ENCODE data around the gene RPS26.
"Not testable (repeated sequence)": the region's sequence is repeated elsewhere in the genome, so short reads cannot be mapped to it uniquely, and the experiment has no call there.

The RPS26 gene

GRCh38 chr12:56038022-56038655 lies 3.6 kb upstream of the RPS26 start:
- no peak overlapping the region for H3K4me3 ChIP-seq (ENCODE audit: low read depth, low read length)
- no peak for TF ChIP-seq CTCF (IDR thresholded peaks at IDR 0.05; ENCODE audit: low read depth, low read length, missing control alignments)
- in situ Hi-C loops (cut with HindIII; ENCODE audit: low sequenced_read_pairs): loop anchor here (10.0 kb wide), 1 partner anchor 63 kb away; the partner anchor contains the start of gene RAB5B
- DNase-seq (ENCODE audit: low read depth): no peak

- no peak for TF ChIP-seq CTCF (IDR thresholded peaks at IDR 0.05; ENCODE audit: low read depth, low read length, missing control alignments)
- no peak for DNase-seq (ENCODE audit: low read depth)
- in situ Hi-C loops (cut with HindIII; ENCODE audit: low sequenced_read_pairs): no loop called here
- H3K4me3 ChIP-seq (ENCODE audit: low read depth, low read length): no peak overlapping the region
Observed at GRCh38 chr12:56040151-56040550, 1.6 kb upstream of the RPS26 start.

- in situ Hi-C loops (cut with HindIII; ENCODE audit: low sequenced_read_pairs): no loop called here
- no peak for TF ChIP-seq CTCF (IDR thresholded peaks at IDR 0.05; ENCODE audit: low read depth, low read length, missing control alignments)
- DNase-seq (ENCODE audit: low read depth): no peak
- peak overlapping the region; percentile 97 for H3K4me3 ChIP-seq (ENCODE audit: low read depth, low read length)
Observed at GRCh38 chr12:56040963-56041551, 661 bp upstream of the RPS26 start.

GRCh38 chr12:56042430-56042813 lies 704 bp downstream of the RPS26 start:
- peak overlapping the region; percentile 97 for H3K4me3 ChIP-seq (ENCODE audit: low read depth, low read length)
- in situ Hi-C loops (cut with HindIII; ENCODE audit: low sequenced_read_pairs); DNase-seq (ENCODE audit: low read depth): not testable (repeated sequence)

GRCh38 chr12:56042843-56043242 lies 1.1 kb downstream of the RPS26 start:
- DNase-seq (ENCODE audit: low read depth): no peak
- H3K4me3 ChIP-seq (ENCODE audit: low read depth, low read length): peak overlapping the region; percentile 97
- in situ Hi-C loops (cut with HindIII; ENCODE audit: low sequenced_read_pairs): no loop called here
- TF ChIP-seq CTCF (IDR thresholded peaks at IDR 0.05; ENCODE audit: low read depth, low read length, missing control alignments): no peak

- no peak for TF ChIP-seq CTCF (IDR thresholded peaks at IDR 0.05; ENCODE audit: low read depth, low read length, missing control alignments)
- in situ Hi-C loops (cut with HindIII; ENCODE audit: low sequenced_read_pairs): no loop called here
- H3K4me3 ChIP-seq (ENCODE audit: low read depth, low read length): no peak overlapping the region
- DNase-seq (ENCODE audit: low read depth): no peak
Observed at GRCh38 chr12:56046027-56046780, 4.5 kb downstream of the RPS26 start.

GRCh38 chr12:56053407-56053893 lies 11.7 kb downstream of the RPS26 start:
- DNase-seq (ENCODE audit: low read depth): no peak
- no peak overlapping the region for H3K4me3 ChIP-seq (ENCODE audit: low read depth, low read length)
- in situ Hi-C loops (cut with HindIII; ENCODE audit: low sequenced_read_pairs): no loop called here
- TF ChIP-seq CTCF (IDR thresholded peaks at IDR 0.05; ENCODE audit: low read depth, low read length, missing control alignments): no peak

GRCh38 chr12:56059964-56060363 lies 18.2 kb downstream of the RPS26 start:
- DNase-seq (ENCODE audit: low read depth); in situ Hi-C loops (cut with HindIII; ENCODE audit: low sequenced_read_pairs); H3K4me3 ChIP-seq (ENCODE audit: low read depth, low read length): not testable (repeated sequence)

Data from astrocyte of the cerebellum (primary cell).